Measurements from ENCODE around the gene ALPI. TPM values are rescaled to one million over a fixed set of nuclear protein-coding genes. Genes with fewer than 3 reads are reported as not detected.

The ALPI gene
- polyA plus RNA-seq, 1 donor = 80.6 TPM

DNA sequence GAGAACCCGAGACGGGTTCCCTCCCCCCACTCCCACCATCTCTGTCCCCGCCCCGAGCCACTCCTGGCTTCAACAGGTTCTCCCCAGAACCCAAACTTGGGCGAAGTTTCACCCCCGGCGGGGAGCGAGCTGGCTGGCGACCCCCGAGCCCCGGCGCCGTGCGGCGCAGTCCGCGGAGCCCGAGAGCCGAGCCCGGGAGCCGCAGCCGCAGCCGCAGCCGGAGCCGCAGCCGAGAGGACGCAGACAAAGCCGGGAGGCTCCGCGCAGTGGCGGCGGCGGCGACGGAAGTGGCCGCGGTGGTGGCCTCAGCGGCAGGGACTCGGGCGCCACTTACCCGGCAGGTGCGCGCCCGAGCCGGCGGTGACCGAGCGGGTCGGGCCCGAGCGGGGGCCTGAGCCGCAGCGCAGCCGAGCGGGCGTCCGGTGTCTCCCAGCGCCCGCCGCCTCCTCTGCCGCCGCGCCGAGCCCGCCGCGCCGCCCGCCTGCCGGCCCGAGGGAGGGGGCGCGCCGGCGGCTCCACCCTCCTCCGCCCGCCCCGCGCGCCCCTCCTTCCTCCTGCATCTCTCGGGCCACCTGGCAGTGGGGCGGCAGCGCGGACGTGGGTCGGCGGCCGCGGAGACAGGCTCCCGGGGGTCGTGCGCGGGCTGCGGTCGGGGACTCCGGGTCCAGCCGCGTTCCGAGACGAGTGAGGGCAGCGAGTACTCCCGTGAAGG is 31.6 kb downstream of the ALPI start, which contains the start of gene ECEL1:
ECEL1 (minus strand) TSS at position 450 of the 712 bp plus-strand sequence. CDS start 1,181 bp downstream, outside the sequence.
- WGBS (ENCODE audit: insufficient coverage, low lambda C conversion rate) = no CpG with 5 or more reads among the region's 102 CpGs
- DNase-seq = peak in 1 of 2 donors; percentile 23
- Histone ChIP-seq H3K36me3 (ENCODE audit: control insufficient read depth, insufficient read depth, low read length) (no peaks in the 10 kb centered on the region), H3K9me3 (ENCODE audit: control insufficient read depth, low read depth, low read length) (peaks cover 3% of the 10 kb centered on the region), H3K27me3 (ENCODE audit: control insufficient read depth, insufficient read depth, low read length) (peaks cover 60% of the 10 kb centered on the region), H3K27ac (ENCODE audit: low read length) (no peak within 1 kb of the TSS), H3K4me3 (ENCODE audit: low read length) (no peak within 1 kb of the TSS), H3K4me1 (ENCODE audit: control insufficient read depth, insufficient read depth, low read length) (peaks cover 9% of the 10 kb centered on the region)

DNA sequence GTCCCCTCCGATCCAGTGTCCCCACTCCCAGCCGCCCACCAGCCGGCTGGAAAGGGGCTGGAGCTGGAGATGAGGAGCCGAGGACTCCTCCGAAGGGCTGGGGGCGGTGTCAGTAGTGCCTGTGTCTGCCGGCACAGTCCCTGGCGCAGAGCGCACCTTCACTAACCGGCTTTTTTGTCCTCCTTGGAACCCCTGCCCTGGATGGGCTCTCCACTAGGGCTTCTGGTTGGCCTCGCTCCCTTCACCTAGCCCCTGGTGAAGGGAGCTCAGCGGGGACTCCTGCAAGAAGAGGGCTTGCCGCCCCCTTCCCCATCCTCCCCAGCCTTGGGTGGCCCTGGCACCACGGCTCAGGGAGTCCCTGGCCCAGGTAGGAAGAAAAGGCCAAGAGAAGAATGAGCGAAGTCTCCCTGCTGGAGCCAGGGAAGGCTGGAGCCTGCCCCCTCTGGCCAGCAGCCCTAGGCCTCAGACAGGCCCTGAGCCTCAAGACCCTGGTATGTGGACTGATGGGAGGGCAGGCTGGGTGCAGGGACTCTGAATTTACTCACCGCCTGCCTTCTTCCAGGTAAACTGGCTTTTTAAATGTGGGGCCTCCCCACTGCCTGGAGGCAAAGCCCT is 32.3 kb downstream of the ALPI start:
- peak in 1 of 2 donors; percentile 16 for DNase-seq
- Histone ChIP-seq H3K36me3 (ENCODE audit: control insufficient read depth, insufficient read depth, low read length) (no peaks in the 10 kb centered on the region), H3K27me3 (ENCODE audit: control insufficient read depth, insufficient read depth, low read length) (peaks cover 60% of the 10 kb centered on the region), H3K4me3 (ENCODE audit: low read length) (no peak overlapping the region), H3K9me3 (ENCODE audit: control insufficient read depth, low read depth, low read length) (peaks cover 3% of the 10 kb centered on the region), H3K4me1 (ENCODE audit: control insufficient read depth, insufficient read depth, low read length) (peaks cover 9% of the 10 kb centered on the region), H3K27ac (ENCODE audit: low read length) (no peak overlapping the region)
- no CpG with 5 or more reads among the region's 16 CpGs for WGBS (ENCODE audit: insufficient coverage, low lambda C conversion rate)

DNA sequence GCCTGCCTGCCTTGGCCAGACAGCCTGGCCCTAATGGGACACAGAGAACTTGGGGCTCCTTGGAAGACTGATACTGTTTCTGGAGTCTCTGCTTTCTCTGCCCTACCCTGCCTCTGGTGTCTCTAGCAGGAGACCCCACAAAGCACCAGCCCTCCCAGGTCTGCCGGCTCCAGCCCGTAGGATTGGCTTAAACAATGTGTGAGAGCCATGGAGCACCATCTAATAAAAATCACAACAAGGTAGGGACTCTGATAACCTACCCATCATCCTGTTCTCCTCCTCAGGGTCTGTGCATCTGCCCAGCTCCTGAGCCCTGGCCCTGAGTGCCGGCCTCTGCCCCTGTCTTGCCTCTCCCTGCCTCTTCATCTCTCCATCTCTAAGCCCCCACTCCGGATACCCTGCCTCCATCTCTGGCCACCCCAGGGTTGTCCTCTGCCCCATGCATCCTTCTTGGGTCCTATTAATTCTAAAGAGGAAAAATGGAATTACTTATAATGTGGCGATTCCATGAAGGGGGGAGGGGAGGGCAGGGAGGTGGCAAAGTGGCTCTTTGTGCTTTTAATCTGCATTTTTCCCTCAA is 32.9 kb downstream of the ALPI start:
- Histone ChIP-seq H3K27ac (ENCODE audit: low read length) (no peak overlapping the region), H3K4me3 (ENCODE audit: low read length) (no peak overlapping the region), H3K36me3 (ENCODE audit: control insufficient read depth, insufficient read depth, low read length) (no peaks in the 10 kb centered on the region), H3K27me3 (ENCODE audit: control insufficient read depth, insufficient read depth, low read length) (peaks cover 55% of the 10 kb centered on the region), H3K9me3 (ENCODE audit: control insufficient read depth, low read depth, low read length) (peaks cover 3% of the 10 kb centered on the region), H3K4me1 (ENCODE audit: control insufficient read depth, insufficient read depth, low read length) (peaks cover 9% of the 10 kb centered on the region)
- no peak for DNase-seq
- WGBS (ENCODE audit: insufficient coverage, low lambda C conversion rate) = no CpG with 5 or more reads among the region's 5 CpGs

DNA sequence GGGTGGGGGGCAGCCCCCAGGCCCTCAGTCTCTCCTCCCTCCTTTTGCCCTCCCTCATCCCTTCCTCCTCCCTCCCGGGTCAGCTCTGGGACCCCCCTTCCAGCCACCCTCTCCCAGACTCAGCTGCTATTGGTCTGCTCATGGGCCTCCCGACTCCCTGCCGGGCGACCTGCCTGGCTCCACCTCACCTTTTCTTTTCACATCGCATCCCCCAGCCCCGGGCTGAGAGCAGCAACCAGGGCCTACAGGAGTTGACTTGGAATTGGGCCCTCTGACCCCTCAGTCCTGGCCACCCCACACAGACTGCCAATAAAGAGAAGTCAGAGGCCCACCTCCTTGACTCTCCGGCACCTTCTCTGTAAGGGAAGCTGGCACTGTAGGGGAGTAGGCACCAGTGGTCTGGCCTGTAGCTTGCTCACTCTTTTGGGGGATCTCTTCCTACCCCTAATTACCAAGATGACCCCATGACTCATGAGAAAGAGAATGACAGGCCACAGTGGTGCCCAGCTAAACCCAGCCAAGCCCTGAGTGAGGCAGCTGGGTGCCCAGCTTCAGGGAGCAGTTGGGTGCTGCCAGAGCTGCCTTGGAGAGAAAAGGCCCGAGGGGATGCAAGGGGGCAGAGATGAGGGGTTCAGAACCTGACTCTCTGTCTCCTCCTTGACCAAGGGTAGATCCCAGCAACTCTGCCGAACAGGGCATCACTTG is 33.7 kb downstream of the ALPI start:
- no peak for DNase-seq
- no peak overlapping the region for H3K27ac ChIP-seq (ENCODE audit: low read length)
- peaks cover 47% of the 10 kb centered on the region for H3K27me3 ChIP-seq (ENCODE audit: control insufficient read depth, insufficient read depth, low read length)
- no peak overlapping the region for H3K4me3 ChIP-seq (ENCODE audit: low read length)
- peaks cover 9% of the 10 kb centered on the region for H3K4me1 ChIP-seq (ENCODE audit: control insufficient read depth, insufficient read depth, low read length)
- H3K36me3 ChIP-seq (ENCODE audit: control insufficient read depth, insufficient read depth, low read length) = no peaks in the 10 kb centered on the region
- no CpG with 5 or more reads among the region's 9 CpGs for WGBS (ENCODE audit: insufficient coverage, low lambda C conversion rate)
- H3K9me3 ChIP-seq (ENCODE audit: control insufficient read depth, low read depth, low read length) = peaks cover 3% of the 10 kb centered on the region

DNA sequence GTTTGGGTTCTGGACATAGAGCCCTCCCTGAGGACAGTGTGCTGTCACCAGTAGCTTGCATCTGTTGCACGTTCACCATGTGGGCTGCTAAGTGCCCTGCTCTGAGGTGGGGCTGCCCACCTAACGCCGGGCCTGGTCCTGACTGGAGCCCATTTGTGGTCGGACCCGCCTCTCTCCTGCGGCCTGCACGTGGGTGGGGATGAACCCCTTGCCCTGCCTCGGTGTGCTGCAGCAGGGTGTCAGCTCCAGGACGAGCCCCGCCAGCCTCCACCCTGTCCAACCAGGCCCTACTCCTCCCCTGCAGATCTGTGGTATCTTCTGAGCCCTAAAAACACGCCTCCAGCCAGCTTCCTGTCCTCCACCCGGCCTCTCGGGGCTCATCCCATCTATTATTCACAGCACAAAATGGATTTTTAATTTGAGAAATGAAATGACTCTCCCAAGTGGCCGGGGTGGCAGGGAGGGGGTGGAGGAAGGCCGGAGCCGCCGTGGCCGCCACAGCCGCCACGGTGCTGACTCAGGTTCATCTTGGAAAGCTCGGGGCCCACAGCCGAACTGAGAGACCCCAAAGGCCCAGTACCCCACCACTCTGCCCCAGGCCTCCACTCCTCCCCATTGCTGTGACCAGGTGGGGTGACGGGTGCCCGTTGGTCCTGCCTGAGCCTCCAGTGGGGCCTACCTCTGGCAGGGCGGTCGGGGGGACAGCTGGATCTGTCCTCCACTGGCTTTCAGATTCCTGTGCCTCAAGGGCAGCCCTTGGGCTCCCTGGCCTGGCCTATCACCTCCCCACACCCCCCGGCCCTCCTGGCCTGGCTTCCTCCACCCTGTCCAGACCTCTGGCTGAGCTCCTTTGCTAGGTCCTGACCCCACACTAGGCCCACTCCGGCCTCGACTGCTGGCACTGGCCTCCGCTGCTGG is 34.5 kb downstream of the ALPI start:
- Histone ChIP-seq H3K36me3 (ENCODE audit: control insufficient read depth, insufficient read depth, low read length) (no peaks in the 10 kb centered on the region), H3K27ac (ENCODE audit: low read length) (no peak overlapping the region), H3K4me3 (ENCODE audit: low read length) (no peak overlapping the region), H3K9me3 (ENCODE audit: control insufficient read depth, low read depth, low read length) (peaks cover 3% of the 10 kb centered on the region), H3K4me1 (ENCODE audit: control insufficient read depth, insufficient read depth, low read length) (peaks cover 7% of the 10 kb centered on the region), H3K27me3 (ENCODE audit: control insufficient read depth, insufficient read depth, low read length) (peaks cover 39% of the 10 kb centered on the region)
- 76% methylated on average over 5 of the region's 30 CpGs for WGBS (ENCODE audit: insufficient coverage, low lambda C conversion rate)
- no peak for DNase-seq

DNA sequence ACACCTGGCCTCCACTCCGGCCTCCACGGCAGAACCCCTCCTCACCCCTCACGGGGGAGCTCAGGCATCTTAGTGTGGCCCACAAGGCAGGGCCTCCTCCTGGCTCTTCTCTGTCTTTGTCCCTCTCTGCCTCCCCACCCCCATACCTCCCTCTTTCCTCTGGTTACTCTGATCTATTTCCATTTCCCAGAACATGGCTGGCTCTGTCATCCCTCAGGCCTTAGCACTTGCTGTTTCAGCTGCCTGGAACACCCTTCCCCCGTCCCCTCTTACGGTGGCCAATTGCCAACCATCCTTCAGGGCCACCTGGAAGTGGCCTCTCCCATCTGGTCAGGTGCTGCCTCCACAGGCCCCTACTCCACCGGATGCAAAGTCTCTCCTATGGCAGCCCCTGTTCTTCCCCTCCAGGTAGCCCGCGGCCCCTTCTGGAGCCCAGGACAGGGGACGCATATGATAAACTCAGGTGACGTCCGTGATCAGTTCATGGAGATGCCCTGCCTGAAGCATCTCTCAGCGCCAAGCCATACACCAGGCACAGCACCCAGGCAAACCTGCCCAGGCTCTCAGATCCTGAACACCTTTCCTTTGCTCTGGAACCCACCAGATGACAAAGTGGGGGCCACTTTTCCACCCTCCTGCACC is 35.3 kb downstream of the ALPI start:
- Histone ChIP-seq H3K27ac (ENCODE audit: low read length) (no peak overlapping the region), H3K4me3 (ENCODE audit: low read length) (no peak overlapping the region), H3K27me3 (ENCODE audit: control insufficient read depth, insufficient read depth, low read length) (peaks cover 32% of the 10 kb centered on the region), H3K36me3 (ENCODE audit: control insufficient read depth, insufficient read depth, low read length) (no peaks in the 10 kb centered on the region), H3K4me1 (ENCODE audit: control insufficient read depth, insufficient read depth, low read length) (peaks cover 6% of the 10 kb centered on the region), H3K9me3 (ENCODE audit: control insufficient read depth, low read depth, low read length) (peaks cover 3% of the 10 kb centered on the region)
- no CpG with 5 or more reads among the region's 12 CpGs for WGBS (ENCODE audit: insufficient coverage, low lambda C conversion rate)
- DNase-seq = no peak

DNA sequence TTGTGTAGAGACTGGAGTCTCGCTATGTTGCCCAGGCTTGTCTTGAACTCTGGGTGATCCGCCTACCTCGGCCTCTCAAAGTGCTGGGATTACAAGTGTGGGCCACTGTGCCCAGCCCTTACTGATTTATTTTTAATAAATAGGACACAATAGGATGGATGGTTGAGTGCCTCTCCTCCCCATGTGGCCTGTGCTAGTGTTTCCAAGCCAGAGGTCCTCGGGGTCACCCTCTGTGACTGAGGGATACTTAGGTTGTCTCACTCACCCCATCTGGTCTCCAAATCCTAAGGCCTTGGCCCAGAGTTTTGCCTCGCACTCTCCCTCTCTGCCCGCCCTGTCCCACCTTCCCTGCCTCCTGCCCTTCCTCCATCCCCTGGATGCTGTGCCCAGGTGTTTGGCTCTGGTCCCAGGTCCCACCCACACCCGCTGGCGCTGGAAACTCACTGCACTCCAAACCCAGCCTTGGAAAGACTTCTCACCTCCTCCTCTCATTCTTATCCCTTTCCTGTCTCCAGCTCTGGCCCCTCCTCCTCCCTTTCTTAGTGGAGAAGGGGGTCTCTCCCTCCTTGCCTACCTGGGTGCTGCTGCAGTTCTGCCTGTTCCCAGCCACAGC is 36.4 kb downstream of the ALPI start:
- WGBS (ENCODE audit: insufficient coverage, low lambda C conversion rate) = no CpG with 5 or more reads among the region's 8 CpGs
- H3K9me3 ChIP-seq (ENCODE audit: control insufficient read depth, low read depth, low read length) = no peaks in the 10 kb centered on the region
- H3K27me3 ChIP-seq (ENCODE audit: control insufficient read depth, insufficient read depth, low read length) = peaks cover 22% of the 10 kb centered on the region
- no peak overlapping the region for H3K4me3 ChIP-seq (ENCODE audit: low read length)
- H3K27ac ChIP-seq (ENCODE audit: low read length) = no peak overlapping the region
- no peaks in the 10 kb centered on the region for H3K4me1 ChIP-seq (ENCODE audit: control insufficient read depth, insufficient read depth, low read length)
- H3K36me3 ChIP-seq (ENCODE audit: control insufficient read depth, insufficient read depth, low read length) = no peaks in the 10 kb centered on the region
- DNase-seq = no peak

DNA sequence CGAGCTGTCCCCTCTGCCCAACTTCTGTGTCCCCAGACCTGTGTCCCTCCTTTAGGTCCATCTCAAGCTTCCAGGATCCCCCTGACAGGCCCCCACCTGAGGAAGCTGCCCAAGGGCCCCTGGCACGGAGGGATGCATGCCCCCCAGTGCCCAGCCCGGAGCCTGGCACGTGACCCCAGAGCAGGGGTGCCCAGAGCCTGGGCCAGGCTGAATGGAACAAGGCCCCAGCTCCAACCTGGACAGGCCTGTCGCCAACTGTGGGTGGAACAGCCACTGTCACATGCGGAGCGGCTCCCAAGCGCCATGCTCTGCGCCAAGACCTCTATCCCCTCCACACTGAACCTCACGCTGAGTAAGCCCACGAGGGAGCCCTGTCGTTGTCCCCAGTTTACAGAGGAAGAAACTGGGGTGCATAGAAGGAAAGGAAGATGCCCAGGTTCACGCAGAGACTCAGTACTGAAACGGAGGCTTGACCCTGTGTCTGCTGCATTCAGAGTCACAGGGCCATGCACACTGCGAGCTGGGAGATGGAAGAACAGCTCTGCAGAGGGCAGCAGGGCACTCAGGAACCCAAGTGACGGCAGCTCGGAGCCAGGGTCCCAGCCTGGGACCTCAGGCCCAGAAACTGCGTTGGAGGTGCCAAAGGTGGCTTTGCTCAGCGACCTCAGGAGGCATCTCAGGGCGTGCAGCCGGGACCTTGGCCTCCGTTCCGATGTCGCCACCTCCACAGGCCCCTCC is 37.2 kb downstream of the ALPI start:
- H3K27me3 ChIP-seq (ENCODE audit: control insufficient read depth, insufficient read depth, low read length) = peaks cover 18% of the 10 kb centered on the region
- no peak overlapping the region for H3K27ac ChIP-seq (ENCODE audit: low read length)
- DNase-seq = no peak
- H3K9me3 ChIP-seq (ENCODE audit: control insufficient read depth, low read depth, low read length) = no peaks in the 10 kb centered on the region
- H3K36me3 ChIP-seq (ENCODE audit: control insufficient read depth, insufficient read depth, low read length) = no peaks in the 10 kb centered on the region
- no peak overlapping the region for H3K4me3 ChIP-seq (ENCODE audit: low read length)
- WGBS (ENCODE audit: insufficient coverage, low lambda C conversion rate) = no CpG with 5 or more reads among the region's 24 CpGs
- H3K4me1 ChIP-seq (ENCODE audit: control insufficient read depth, insufficient read depth, low read length) = no peaks in the 10 kb centered on the region
